HG02610 (cell line): ENCODE measurements around the gene IFNA16.
"Not testable (repeated sequence)": the region's sequence is repeated elsewhere in the genome, so short reads cannot be mapped to it uniquely, and the experiment has no call there.

Source experiments
- ATAC-seq: cut with Tn5 transposase; IDR thresholded peaks from one replicate; pipeline ENCODE4 v1.9.1; 2021; ENCODE audit warnings: mild to moderate bottlenecking, moderate library complexity; ENCODE audit not compliant: unreplicated experiment

Gene IFNA16

GRCh38 chr9:21202105-21202504 is 15.0 kb downstream of the IFNA16 start, which contains the start of gene IFNA7:
TSS of gene IFNA7 (minus strand) at chr9:21202205. CDS start at chr9:21202165, 40 bp downstream.
- not testable (repeated sequence) for ATAC-seq

DNA sequence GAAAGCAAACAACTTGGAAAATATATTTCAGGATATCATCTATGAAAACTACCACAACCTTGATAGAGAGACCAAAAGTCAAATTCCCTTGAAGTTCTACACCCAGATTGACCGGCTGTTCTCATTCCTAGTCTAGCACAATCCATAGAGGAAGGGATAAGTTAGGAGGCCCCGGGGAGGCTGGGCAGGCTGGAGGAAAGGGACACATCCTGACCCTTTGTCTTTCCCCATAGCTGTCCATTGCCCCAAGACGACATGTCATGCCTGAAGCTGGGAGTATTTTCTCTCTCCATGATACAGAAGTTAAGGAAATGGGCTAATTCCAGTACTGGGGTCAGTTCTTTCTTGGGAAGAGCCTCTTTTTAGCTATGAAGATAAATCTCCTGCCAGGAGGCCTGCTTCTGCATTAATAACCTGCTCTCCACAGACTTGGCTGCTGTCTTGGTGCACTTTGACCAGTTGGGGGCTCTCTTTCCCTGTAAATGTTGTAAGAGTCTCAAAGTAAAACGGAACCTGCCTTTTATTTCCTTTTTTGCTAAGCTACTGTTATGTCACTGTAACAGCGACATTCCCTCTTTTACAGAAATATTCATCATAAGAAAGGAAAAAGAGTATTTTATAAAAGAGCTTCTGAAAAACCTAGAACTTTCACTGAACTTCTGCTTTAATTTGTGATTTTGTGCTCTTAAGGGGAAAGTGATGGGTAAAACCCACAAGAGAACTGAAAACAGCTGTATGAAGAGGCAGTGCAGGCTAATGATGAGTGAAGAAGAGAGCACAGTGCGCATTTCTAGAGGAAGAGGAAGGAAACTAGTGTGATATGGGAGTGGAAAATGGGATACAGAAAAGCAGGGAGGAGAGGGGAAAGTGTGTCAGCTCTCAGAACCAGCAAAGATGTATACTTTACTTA is 22.0 kb downstream of the IFNA16 start:
- ATAC-seq, result peak; percentile 95

- not testable (repeated sequence) for ATAC-seq
Observed at GRCh38 chr9:21187487-21187886, 29.6 kb downstream of the IFNA16 start, which contains the start of gene IFNA4. TSS of gene IFNA4 (minus strand) at chr9:21187587. CDS start at chr9:21187531, 56 bp downstream.

- ATAC-seq, result peak; percentile 96
Observed at GRCh38 chr9:21182810-21183736, 34.0 kb downstream of the IFNA16 start.

DNA sequence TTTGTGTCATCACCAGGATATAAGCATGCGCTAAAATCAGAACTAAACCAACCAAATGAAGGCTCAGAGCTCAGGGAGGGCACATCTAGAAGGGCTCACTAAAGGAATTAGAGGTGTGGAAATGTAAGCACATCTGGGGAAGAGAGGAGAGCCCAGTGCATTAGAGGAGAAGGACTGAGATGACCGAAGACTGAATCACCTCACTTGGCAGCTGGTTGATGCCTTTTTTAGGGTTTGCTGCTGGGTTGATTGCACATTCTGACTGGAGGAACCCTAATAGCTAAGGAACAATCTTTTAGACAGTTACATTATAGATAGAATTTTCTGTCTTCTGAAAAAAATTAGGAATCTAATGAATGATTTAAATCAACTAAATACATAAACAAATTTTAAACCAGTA is 42.4 kb downstream of the IFNA16 start:
- no peak for ATAC-seq

GRCh38 chr9:21172156-21172555 is 45.0 kb downstream of the IFNA16 start:
- ATAC-seq, result no peak

DNA sequence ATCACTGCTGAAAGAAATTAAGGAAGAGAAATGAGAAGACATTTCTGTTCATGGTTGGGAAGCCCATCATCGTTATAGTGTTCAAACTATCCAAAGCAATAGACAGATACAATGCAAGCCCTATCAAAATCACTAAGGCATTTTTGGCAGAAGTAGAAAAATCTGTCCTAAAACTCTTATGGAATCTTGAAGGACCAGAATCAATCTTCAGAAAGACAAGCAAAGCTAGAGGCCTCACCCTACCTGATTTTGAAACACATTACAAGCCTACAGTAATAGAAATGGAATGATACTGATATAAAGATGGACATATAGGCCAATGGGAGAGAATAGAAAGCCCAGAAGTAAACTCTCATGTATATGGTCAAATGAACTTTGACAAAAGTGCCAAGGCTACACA is 45.8 kb downstream of the IFNA16 start:
- no peak for ATAC-seq

DNA sequence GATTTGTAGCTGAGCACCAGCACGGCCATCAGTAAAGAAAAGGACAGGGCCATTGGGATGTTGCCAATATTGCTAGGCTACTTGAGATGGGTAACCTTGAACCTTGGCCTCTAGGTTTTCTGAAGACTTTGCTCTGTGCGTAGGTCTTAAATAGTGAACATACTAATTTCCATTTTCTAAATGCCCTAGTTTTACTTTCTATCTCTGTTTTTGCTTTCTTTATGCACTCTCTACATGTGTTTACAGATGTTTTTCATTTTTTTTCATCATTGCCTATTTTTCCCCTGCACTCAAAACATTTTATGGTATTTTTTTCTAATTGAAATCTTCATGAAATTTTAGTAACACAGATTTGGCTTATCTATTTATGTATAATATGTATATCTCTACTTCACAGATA is 50.6 kb downstream of the IFNA16 start, which contains the start of gene IFNA21:
Gene IFNA21 (minus strand): TSS at position 101 of the 400 bp plus-strand sequence. CDS start 48 bp downstream, at position 53.
- not testable (repeated sequence) for ATAC-seq
